GM12874 (cell line): ENCODE results near the gene CD163L1.

Experiments
- CTCF ChIP-seq: IDR thresholded peaks from 2 replicates; pipeline ENCODE4 v1.5.1; 2011; ENCODE audit warnings: low read depth, mild to moderate bottlenecking, control low read depth, low read length, moderate library complexity; ENCODE audit not compliant: insufficient read depth

The CD163L1 gene

DNA sequence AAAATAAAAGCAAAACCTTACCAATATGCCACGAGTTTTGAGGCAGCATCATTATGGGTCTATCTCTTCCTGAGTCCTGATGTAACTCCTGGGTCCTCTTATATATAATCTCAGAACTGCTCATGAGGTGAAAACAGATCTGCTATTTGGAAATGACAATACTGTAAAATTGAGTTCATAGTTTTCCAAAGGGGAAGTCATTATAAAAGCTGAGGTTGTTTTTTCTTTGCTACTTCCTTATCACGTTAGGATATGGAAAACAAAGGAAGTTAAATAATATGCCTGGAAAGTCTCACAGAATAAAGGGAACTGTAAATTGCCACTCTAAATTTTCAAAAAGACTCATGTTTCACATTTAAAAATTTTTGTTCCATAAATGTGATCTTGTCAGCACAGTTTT lies at the start of gene CD163L1:
CD163L1 (minus strand) TSS at position 78 of the 400 bp plus-strand sequence; CDS start at position 52, 26 bp downstream.
- TF ChIP-seq CTCF = no peak

DNA sequence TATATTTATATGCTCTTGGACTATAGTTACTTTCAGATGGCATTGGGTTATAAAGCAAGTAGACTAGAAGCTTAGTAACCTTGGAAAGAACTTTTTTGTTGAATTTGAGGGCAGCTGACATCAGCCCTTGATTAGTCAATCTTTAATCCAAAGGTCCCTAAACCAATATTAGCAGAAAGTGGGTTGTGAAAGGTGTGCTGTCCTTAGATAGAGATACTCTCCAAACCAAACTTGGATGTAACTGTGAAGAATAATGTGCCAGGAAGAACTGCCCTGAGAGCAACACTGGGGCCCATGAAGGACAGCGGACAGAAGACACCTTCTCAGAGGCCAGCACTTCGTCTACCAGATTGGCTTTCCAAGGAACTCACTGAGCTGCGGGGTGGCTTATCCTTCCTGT lies 49.1 kb upstream of the CD163L1 start:
- TF ChIP-seq CTCF = no peak

DNA sequence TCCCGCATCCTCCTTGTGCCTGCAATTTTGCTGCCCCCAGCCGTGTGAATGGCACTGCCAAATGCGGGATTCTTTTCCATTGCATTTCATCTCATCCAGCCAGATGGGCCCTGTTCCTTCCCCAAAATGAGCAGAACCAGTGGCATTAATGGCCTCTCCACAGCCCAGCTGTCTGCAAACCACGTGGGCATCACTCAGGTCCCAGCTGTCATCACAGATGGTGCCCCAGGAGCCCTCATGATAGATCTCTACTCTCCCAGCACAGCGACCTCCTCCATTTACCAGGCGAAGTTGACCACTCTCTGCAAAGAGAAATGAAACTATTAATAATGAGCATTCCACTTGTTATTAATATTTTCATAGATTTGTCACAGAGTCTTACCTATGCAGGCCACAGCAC lies 42.6 kb upstream of the CD163L1 start:
- no peak for TF ChIP-seq CTCF

- no peak for TF ChIP-seq CTCF
These were observed 41.1 kb upstream of the CD163L1 start for GRCh38 chr12:7485095-7485494.

- TF ChIP-seq CTCF = no peak
These were observed 39.4 kb upstream of the CD163L1 start for GRCh38 chr12:7483343-7483742.

- TF ChIP-seq CTCF = no peak
These were observed 35.8 kb upstream of the CD163L1 start for GRCh38 chr12:7479771-7480170.

DNA sequence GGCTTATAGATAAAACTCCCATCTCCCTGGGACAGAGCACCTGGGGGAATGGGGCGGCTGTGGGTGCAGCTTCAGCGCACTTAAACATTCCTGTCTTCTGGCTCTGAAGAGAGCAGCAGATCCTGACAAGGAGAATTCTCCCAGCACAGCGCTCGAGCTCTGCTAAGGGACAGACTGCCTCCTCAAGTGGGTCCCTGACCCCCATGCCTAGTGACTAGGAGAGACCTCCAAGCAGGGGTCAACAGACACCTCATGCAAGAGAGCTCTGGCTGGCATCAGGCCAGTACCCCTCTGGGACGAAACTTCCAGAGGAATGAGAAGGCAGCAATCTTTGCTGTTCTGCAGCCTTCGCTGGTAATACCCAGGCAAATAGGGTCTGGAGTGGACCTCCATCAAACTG lies 28.1 kb upstream of the CD163L1 start:
- no peak for TF ChIP-seq CTCF
